ENCODE measurements around the gene LAMP5. TPM values are rescaled to one million over a fixed set of nuclear protein-coding genes. Genes with fewer than 3 reads are reported as not detected.

Gene LAMP5
- 7.8 TPM for polyA plus RNA-seq (ENCODE audit: insufficient read length)
- long read RNA-seq, donor 1, partial matches to known transcripts, result 0 of 1 reads
- long read RNA-seq, donor 1, other reads (novel, unspliced or antisense), result 0 of 1 reads
- long read RNA-seq, donor 2, partial matches to known transcripts, result 0 of 3 reads
- long read RNA-seq, donor 2, other reads (novel, unspliced or antisense), result 0 of 3 reads
- long read RNA-seq, donor 3, partial matches to known transcripts, result 11 of 12 reads
- long read RNA-seq, donor 3, other reads (novel, unspliced or antisense), result 0 of 12 reads
- long read RNA-seq, donor 4, result 0 reads
- long read RNA-seq, donor 5, partial matches to known transcripts, result 0 of 4 reads
- long read RNA-seq, donor 5, other reads (novel, unspliced or antisense), result 0 of 4 reads
- long read RNA-seq, donor 6, partial matches to known transcripts, result 0 of 3 reads
- long read RNA-seq, donor 6, other reads (novel, unspliced or antisense), result 0 of 3 reads
- long read RNA-seq, donor 7, partial matches to known transcripts, result 6 of 9 reads
- long read RNA-seq, donor 7, other reads (novel, unspliced or antisense), result 0 of 9 reads
- long read RNA-seq, donor 8, partial matches to known transcripts, result 0 of 3 reads
- long read RNA-seq, donor 8, other reads (novel, unspliced or antisense), result 0 of 3 reads

- peak; percentile 65 for DNase-seq
Measured at GRCh38 chr20:9514461-9515213, at the start of gene LAMP5. LAMP5 (plus strand) TSS chr20:9514590; CDS start chr20:9514853, 263 bp downstream.

GRCh38 chr20:9467995-9468394 lies 46.4 kb upstream of the LAMP5 start:
- no peak for DNase-seq

- DNase-seq, result no peak
Measured at GRCh38 chr20:9474835-9475415, 39.5 kb upstream of the LAMP5 start.

- no peak for DNase-seq
Measured at GRCh38 chr20:9475456-9475855, 38.9 kb upstream of the LAMP5 start.

- no peak for DNase-seq
Measured at GRCh38 chr20:9476174-9476573, 38.2 kb upstream of the LAMP5 start.

- DNase-seq, result no peak
Measured at GRCh38 chr20:9476637-9477036, 37.8 kb upstream of the LAMP5 start.

GRCh38 chr20:9478771-9479170 lies 35.6 kb upstream of the LAMP5 start:
- no peak for DNase-seq

- no peak for DNase-seq
Measured at GRCh38 chr20:9480066-9480465, 34.3 kb upstream of the LAMP5 start.

- DNase-seq, result no peak
Measured at GRCh38 chr20:9482180-9482579, 32.2 kb upstream of the LAMP5 start.

GRCh38 chr20:9483131-9483530 lies 31.3 kb upstream of the LAMP5 start:
- no peak for DNase-seq

GRCh38 chr20:9485614-9486340 lies 28.6 kb upstream of the LAMP5 start:
- DNase-seq, result no peak

GRCh38 chr20:9487231-9487630 lies 27.2 kb upstream of the LAMP5 start:
- DNase-seq, result no peak

- no peak for DNase-seq
Measured at GRCh38 chr20:9488063-9488462, 26.3 kb upstream of the LAMP5 start.

GRCh38 chr20:9490161-9490560 lies 24.2 kb upstream of the LAMP5 start:
- no peak for DNase-seq

GRCh38 chr20:9490631-9491030 lies 23.8 kb upstream of the LAMP5 start:
- no peak for DNase-seq

GRCh38 chr20:9491324-9491723 lies 23.1 kb upstream of the LAMP5 start:
- no peak for DNase-seq

- no peak for DNase-seq
Measured at GRCh38 chr20:9492067-9492466, 22.3 kb upstream of the LAMP5 start.

GRCh38 chr20:9493803-9494202 lies 20.6 kb upstream of the LAMP5 start:
- no peak for DNase-seq

GRCh38 chr20:9495701-9496100 lies 18.7 kb upstream of the LAMP5 start:
- DNase-seq, result no peak

- no peak for DNase-seq
Measured at GRCh38 chr20:9496155-9496554, 18.2 kb upstream of the LAMP5 start.

- DNase-seq, result no peak
Measured at GRCh38 chr20:9498322-9498721, 16.1 kb upstream of the LAMP5 start.

Data from left kidney (tissue), 8 donors.